Omental fat pad (tissue), 4 donors: Measurements from ENCODE around the gene ACTR6. TPM values are rescaled to one million over a fixed set of nuclear protein-coding genes. Genes with fewer than 3 reads are reported as not detected.
"Not testable (repeated sequence)": the region's sequence is repeated elsewhere in the genome, so short reads cannot be mapped to it uniquely, and the experiment has no call there.

Experiments
- ATAC-seq: fragments of 150-250 bp; one replicate; pipeline ENCODE4 v1.9.1; 2016; ENCODE audit warnings: mild to moderate bottlenecking, moderate library complexity; ENCODE audit not compliant: low FRiP score
- DNase-seq: peaks from one replicate; pipeline ENCODE4 v3.0.0-alpha.2; 2019; ENCODE audit warnings: low spot score
- CTCF ChIP-seq, 3 donors: fragments of 450-650 bp; IDR thresholded peaks; one replicate each; pipeline ENCODE4 v1.5.1; 2016 to 2017; ENCODE audit warnings: antibody characterized with exemption in 3 of 3, mild to moderate bottlenecking in 3 of 3, moderate library complexity in 2 of 3
- total RNA-seq, 4 donors: library from RNA; depleted of rRNA; stranded (reverse); fragments of >200 nt; gene quantifications; one replicate each; pipeline ENCODE4 v1.1.0, GENCODE V29; 2016

ACTR6 gene
- total RNA-seq, 4 donors from 2014 or later: 9.5 to 14.3 (median 11.6) TPM

GRCh38 chr12:100219328-100220109 is 18.9 kb downstream of the ACTR6 start:
- TF ChIP-seq CTCF (IDR thresholded peaks at IDR 0.05): no peak
- DNase-seq (no peak), ATAC-seq (no peak)

GRCh38 chr12:100221523-100221922 is 20.9 kb downstream of the ACTR6 start:
- TF ChIP-seq CTCF (IDR thresholded peaks at IDR 0.05): no peak
- no peak for ATAC-seq
- DNase-seq: no peak

- not testable (repeated sequence) for ATAC-seq, DNase-seq
Observed at GRCh38 chr12:100222173-100222572, 21.6 kb downstream of the ACTR6 start.

GRCh38 chr12:100225491-100225890 is 24.9 kb downstream of the ACTR6 start:
- no peak for TF ChIP-seq CTCF (IDR thresholded peaks at IDR 0.05)
- ATAC-seq (no peak), DNase-seq (no peak)

- ATAC-seq (no peak), DNase-seq (no peak)
- TF ChIP-seq CTCF (IDR thresholded peaks at IDR 0.05): no peak
Observed at GRCh38 chr12:100229036-100229635, 28.5 kb downstream of the ACTR6 start.

- ATAC-seq: no peak
Observed at GRCh38 chr12:100229876-100230275, 29.3 kb downstream of the ACTR6 start.

GRCh38 chr12:100231873-100232272 is 31.3 kb downstream of the ACTR6 start:
- ATAC-seq, DNase-seq: not testable (repeated sequence)

More at GRCh38 chr12:100229876-100230275, 29.3 kb downstream of the ACTR6 start:
- no peak for TF ChIP-seq CTCF (IDR thresholded peaks at IDR 0.05)
- no peak for DNase-seq

- ATAC-seq: peak; percentile 39
- TF ChIP-seq CTCF (IDR thresholded peaks at IDR 0.05): no peak
- no peak for DNase-seq
Observed at GRCh38 chr12:100234166-100234565, 33.6 kb downstream of the ACTR6 start.
